Body of pancreas (tissue), 4 donors: ENCODE results near the gene OR2W3. TPM values are rescaled to one million over a fixed set of nuclear protein-coding genes. Genes with fewer than 3 reads are reported as not detected.

Experiments
- ATAC-seq: fragments of 150-250 bp; one replicate; pipeline ENCODE4 v1.9.1; 2016
- DNase-seq, 4 donors: peaks; one replicate each; pipeline ENCODE4 v3.0.0-alpha.2; 2019
- H3K27ac ChIP-seq, 4 donors: fragments of 200-600 bp; sonication (generic); 1 replicate in 3 of 4; 2 replicates in 1 of 4; pipeline versions ENCODE4 v1.5.1 to v1.6.1; 2016 to 2019; ENCODE audit warnings: mild to moderate bottlenecking in 1 of 4, mixed read lengths in 1 of 4, moderate library complexity in 1 of 4
- H3K27me3 ChIP-seq, 2 donors: fragments of 200-600 bp; sonication (generic); one replicate each; pipeline ENCODE4 v1.6.0; 2016; ENCODE audit warnings: mild to moderate bottlenecking in 1 of 2
- H3K36me3 ChIP-seq, 2 donors: fragments of 200-600 bp; sonication (generic); replicated peaks in 1 of 2; 2 replicates each; pipeline ENCODE4 v1.5.1; 2016; ENCODE audit warnings: low read depth in 2 of 2; ENCODE audit not compliant: insufficient read depth in 1 of 2
- H3K4me1 ChIP-seq: fragments of 200-600 bp; sonication (generic); one replicate; pipeline ENCODE4 v1.6.0; 2016
- H3K4me3 ChIP-seq, 2 donors: fragments of 200-600 bp; sonication (generic); 1 replicate in 1 of 2; 2 replicates in 1 of 2; pipeline ENCODE4 v1.5.1; 2016 to 2019
- H3K9me3 ChIP-seq, 3 donors: fragments of 200-600 bp; sonication (generic); 1 replicate in 2 of 3; 2 replicates in 1 of 3; pipeline ENCODE4 v1.5.1; 2016
- CTCF ChIP-seq, 7 experiments: fragments of 450-650 bp in 4 of 7; fragments of 200-600 bp in 3 of 7; sonication (generic) in 3 of 7; IDR thresholded peaks; one replicate each; pipeline ENCODE4 v1.5.1; 2016 to 2019; ENCODE audit warnings: antibody characterized with exemption in 7 of 7
- POLR2A ChIP-seq, 3 donors: fragments of 450-650 bp; IDR thresholded peaks; one replicate each; pipeline ENCODE4 v1.6.1; 2016; ENCODE audit warnings: antibody characterized with exemption in 3 of 3, mild to moderate bottlenecking in 2 of 3
- WGBS, 2 donors: methylation state at CpG; one replicate each; pipeline ENCODE4 v1.1.5; 2017; 5-methylcytosine and 5-hydroxymethylcytosine counted together
- intact Hi-C: fragments of 100-400 bp; cut with DNase I; formaldehyde crosslinking; loops from one replicate; pipeline ENCODE4 v1.15.1; 2023
- total RNA-seq, 2 donors: library from RNA; depleted of rRNA; stranded (reverse); fragments of >200 nt; gene quantifications; one replicate each; pipeline ENCODE4 v1.1.0, GENCODE V29; 2016

OR2W3 gene
- total RNA-seq, 2 donors from 2014 or later: 1.3 TPM; not detected in 1

- DNase-seq (no peak), ATAC-seq (no peak)
- no peak overlapping the region for H3K27ac ChIP-seq
- 82 to 92% methylated on average over 4 to 14 of the region's 14 CpGs for WGBS, 2 donors
- H3K4me3 ChIP-seq: no peak overlapping the region
- H3K27me3 ChIP-seq: no peaks in the 10 kb centered on the region
- peaks cover 0 to 7% (median 0%) of the 10 kb centered on the region in 3 donors for H3K9me3 ChIP-seq
- H3K4me1 ChIP-seq: no peaks in the 10 kb centered on the region
- intact Hi-C loops: no loop called here
- no peaks in the 10 kb centered on the region for H3K36me3 ChIP-seq
- TF ChIP-seq CTCF (IDR thresholded peaks at IDR 0.05) (no peak), POLR2A (IDR thresholded peaks at IDR 0.05) (no peak)
Measured at GRCh38 chr1:247895976-247896375, 589 bp downstream of the OR2W3 start.

GRCh38 chr1:247904122-247904521, 8.7 kb downstream of the OR2W3 start:
- Histone ChIP-seq H3K9me3 (peaks cover 0 to 7% (median 0%) of the 10 kb centered on the region in 3 donors), H3K4me1 (no peaks in the 10 kb centered on the region), H3K27ac (no peak overlapping the region), H3K27me3 (no peaks in the 10 kb centered on the region), H3K36me3 (no peaks in the 10 kb centered on the region), H3K4me3 (no peak overlapping the region)
- intact Hi-C loops: no loop called here
- DNase-seq: no peak
- WGBS, 2 donors: 49 to 55% methylated on average over 6 of the region's 6 CpGs
- ATAC-seq: no peak
- TF ChIP-seq POLR2A (IDR thresholded peaks at IDR 0.05): no peak
- no peak for TF ChIP-seq CTCF (IDR thresholded peaks at IDR 0.05)

GRCh38 chr1:247905181-247905580, 9.8 kb downstream of the OR2W3 start:
- Histone ChIP-seq H3K27ac (no peak overlapping the region), H3K4me1 (no peaks in the 10 kb centered on the region), H3K36me3 (no peaks in the 10 kb centered on the region), H3K4me3 (no peak overlapping the region), H3K9me3 (peaks cover 0 to 7% (median 0%) of the 10 kb centered on the region in 3 donors), H3K27me3 (no peaks in the 10 kb centered on the region)
- DNase-seq (no peak), ATAC-seq (no peak)
- intact Hi-C loops: no loop called here
- 77 to 92% methylated on average over 5 to 13 of the region's 13 CpGs for WGBS, 2 donors
- TF ChIP-seq POLR2A (IDR thresholded peaks at IDR 0.05): no peak
- no peak for TF ChIP-seq CTCF (IDR thresholded peaks at IDR 0.05)

- no peak overlapping the region for H3K27ac ChIP-seq
- no peak for TF ChIP-seq POLR2A (IDR thresholded peaks at IDR 0.05)
- TF ChIP-seq CTCF (IDR thresholded peaks at IDR 0.05): no peak
Measured at GRCh38 chr1:247905910-247906503, 10.6 kb downstream of the OR2W3 start.

GRCh38 chr1:247906504-247907047, 11.2 kb downstream of the OR2W3 start:
- Histone ChIP-seq H3K27ac (no peak overlapping the region), H3K4me1 (no peaks in the 10 kb centered on the region), H3K27me3 (no peaks in the 10 kb centered on the region), H3K9me3 (peaks cover 0 to 7% (median 0%) of the 10 kb centered on the region in 3 donors), H3K36me3 (no peaks in the 10 kb centered on the region), H3K4me3 (no peak overlapping the region)
- intact Hi-C loops: no loop called here
- TF ChIP-seq CTCF (IDR thresholded peaks at IDR 0.05) (no peak), POLR2A (IDR thresholded peaks at IDR 0.05) (no peak)
- 43 to 52% methylated on average over 7 of the region's 7 CpGs for WGBS, 2 donors
- no peak for DNase-seq
- ATAC-seq: no peak

More at GRCh38 chr1:247905910-247906503, 10.6 kb downstream of the OR2W3 start:
- Histone ChIP-seq H3K4me3 (no peak overlapping the region), H3K4me1 (no peaks in the 10 kb centered on the region), H3K27me3 (no peaks in the 10 kb centered on the region), H3K9me3 (peaks cover 0 to 7% (median 0%) of the 10 kb centered on the region in 3 donors), H3K36me3 (no peaks in the 10 kb centered on the region)
- intact Hi-C loops: no loop called here
- DNase-seq: no peak
- 47 to 68% methylated on average over 9 of the region's 9 CpGs for WGBS, 2 donors
- ATAC-seq: no peak
